NCI-H128 (cell line): ENCODE data around the gene ATP11B.

Experiments
- DNase-seq: peaks from one replicate; lab custom pipeline; 2025; ENCODE audit not compliant: unreplicated experiment; lab: John Stamatoyannopoulos, UW

Gene ATP11B

GRCh38 chr3:182948305-182948704, 155.0 kb downstream of the ATP11B start:
- DNase-seq, result no peak

- no peak for DNase-seq
These were observed 156.4 kb downstream of the ATP11B start for GRCh38 chr3:182949688-182950087.

- DNase-seq, result no peak
These were observed 161.4 kb downstream of the ATP11B start for GRCh38 chr3:182954553-182955235.

DNA sequence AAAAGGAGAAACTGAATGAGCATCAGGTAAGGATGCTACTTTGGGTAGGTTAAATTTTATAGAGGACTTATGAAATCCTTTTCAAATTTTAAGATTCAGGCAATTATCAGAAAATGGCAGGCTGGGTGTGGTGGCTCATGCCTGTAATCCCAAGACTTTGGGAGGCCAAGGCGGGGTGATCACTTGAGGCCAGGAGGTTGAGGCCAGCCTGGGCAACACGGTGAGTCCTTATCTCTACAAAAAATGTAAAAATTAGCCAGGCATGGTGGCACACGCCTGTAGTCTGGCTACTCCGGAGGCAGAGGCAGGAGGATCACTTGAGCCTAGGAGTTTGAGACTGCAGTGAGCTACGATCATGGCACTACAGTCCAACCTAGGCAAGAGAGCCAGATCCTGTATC, 163.9 kb downstream of the ATP11B start:
- no peak for DNase-seq

DNA sequence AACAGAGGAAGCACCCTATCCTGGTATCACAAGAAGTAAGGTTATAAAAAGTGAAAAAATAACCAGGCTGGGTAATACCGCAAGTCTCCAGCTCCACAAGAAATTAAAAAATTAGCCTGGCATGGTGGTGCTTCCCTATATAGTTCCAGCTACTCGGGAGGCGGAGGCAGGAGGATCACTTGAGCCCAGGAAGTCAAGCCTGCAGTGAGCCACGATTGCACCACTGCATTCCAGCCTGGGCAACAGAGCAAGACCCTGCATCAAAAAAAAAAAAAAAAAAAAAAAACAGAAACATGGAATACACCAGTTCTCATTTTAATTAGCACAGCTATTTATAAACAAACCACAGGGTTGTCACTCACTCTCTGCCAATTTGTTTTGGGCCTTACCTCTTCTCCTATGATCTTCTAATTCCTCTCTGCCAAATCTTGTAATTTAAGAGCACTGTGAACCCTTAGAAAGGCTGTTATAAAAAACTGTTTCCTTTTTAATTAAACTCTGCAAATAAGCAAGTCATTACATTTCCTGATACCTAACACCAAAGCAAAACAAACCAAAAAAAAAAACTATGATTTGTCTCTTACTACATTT, 164.5 kb downstream of the ATP11B start:
- DNase-seq, result no peak

DNA sequence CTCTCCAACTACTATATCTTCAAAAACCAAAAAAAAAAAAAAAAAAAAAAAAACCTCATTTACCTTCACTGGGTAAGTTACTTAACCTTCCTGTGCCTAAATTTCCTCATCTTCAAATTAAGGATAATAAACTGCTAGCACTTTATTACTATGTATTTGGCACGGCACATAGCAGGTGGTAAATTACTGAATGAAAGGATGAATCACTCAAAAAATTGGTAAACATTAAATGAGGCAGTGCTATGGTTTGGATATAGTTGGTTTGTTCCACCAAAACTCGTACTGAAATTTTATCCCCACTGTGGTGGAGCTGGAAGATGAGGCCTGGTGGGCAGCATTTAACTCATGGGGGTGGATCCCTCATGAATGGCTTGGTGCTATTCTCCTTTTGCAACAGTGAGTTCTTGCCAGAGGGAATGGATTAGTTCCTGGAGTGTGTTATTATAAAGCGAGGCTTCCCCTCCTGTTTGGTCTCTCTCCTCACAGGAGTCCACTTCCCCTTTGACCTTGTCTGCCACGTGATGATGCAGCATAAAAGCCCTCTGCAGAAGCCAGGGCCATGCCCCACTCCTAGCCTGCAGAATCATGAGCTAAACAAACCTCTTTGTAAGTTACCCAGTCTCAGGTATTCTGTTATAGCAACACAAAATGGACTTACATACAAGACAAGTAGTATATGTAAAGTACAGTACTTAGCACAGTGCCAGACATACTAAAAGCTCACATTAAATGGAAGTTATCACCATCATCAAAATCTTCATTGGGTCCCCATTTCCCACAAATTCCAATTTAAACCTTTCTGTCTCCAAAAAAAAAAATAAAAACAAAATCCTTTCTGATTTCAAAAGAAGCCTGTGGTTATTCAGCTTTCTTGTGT, 166.4 kb downstream of the ATP11B start:
- DNase-seq, result no peak

GRCh38 chr3:182962166-182962565, 168.9 kb downstream of the ATP11B start:
- DNase-seq, result no peak

GRCh38 chr3:182964179-182964578, 170.9 kb downstream of the ATP11B start:
- no peak for DNase-seq

DNA sequence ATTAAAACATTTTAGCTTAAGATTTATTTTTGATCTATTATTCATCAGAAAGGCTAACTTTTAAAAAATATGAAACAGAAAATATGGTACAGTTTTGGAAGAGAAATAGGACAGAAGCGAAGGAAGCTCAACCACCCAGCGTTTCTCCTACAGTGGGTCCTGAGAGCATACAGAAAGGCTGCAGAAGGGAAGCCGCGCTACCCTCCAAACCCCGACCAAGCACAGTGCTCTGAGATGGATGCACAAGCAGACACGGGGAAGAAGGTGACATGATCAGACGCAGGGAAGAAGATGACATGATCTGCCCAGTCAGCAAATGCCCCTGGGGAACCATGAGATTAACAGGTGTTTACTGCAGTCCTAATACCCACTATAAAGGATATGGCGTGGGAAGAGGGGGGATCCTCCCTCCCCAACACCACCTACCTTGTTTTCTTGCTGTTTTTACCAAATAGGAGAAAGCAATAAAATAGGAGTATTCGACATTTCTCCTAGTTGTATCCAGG, 172.6 kb downstream of the ATP11B start:
- no peak for DNase-seq

- no peak for DNase-seq
These were observed 174.2 kb downstream of the ATP11B start for GRCh38 chr3:182967218-182968204.

- no peak for DNase-seq
These were observed 176.0 kb downstream of the ATP11B start for GRCh38 chr3:182969277-182969676.

GRCh38 chr3:182969853-182970252, 176.5 kb downstream of the ATP11B start:
- DNase-seq, result no peak

DNA sequence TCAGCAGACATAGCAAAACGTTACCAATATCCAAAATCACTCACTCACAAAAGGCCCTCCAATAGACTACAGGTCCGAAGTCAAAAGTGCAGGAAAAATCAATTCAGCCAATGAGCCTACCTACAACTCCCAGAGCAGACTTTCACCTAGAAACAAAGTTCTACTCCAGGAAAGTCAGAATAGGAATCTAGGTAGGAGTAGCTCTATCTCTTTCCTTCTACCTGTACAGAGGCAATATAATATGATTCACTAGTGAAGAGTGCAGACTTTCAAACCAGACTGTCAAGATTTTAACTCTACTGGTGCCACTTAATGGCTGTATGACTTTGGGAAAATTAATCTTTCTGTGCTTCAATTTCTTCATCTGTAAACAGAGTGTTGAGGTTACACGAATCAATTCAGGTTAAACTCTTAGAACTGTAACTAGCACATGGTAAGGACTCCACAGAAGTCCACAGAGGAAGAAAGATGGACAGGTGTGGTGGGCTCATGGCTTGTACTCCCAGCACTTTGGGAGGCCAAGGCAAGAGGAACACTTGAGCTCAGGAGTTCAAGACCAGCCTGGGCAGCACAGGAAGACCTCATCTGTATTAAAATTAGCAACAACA, 177.6 kb downstream of the ATP11B start:
- DNase-seq, result no peak
